GM23338 (cell line): ENCODE results near the gene NUDT6. TPM values are rescaled to one million over a fixed set of nuclear protein-coding genes. Genes with fewer than 3 reads are reported as not detected.

ENCODE experiments used
- ATAC-seq: fragments of 200-7000 bp; cut with Tn5 transposase; 3 replicates; pipeline ENCODE4 v1.9.1; 2020
- DNase-seq: peaks from one replicate; pipeline ENCODE4 v3.0.0-alpha.2; 2015; ENCODE audit warnings: low spot score
- H2AFZ ChIP-seq: fragments of 200-600 bp; sonication (generic); 2 replicates; pipeline ENCODE4 v1.8.0; 2016; ENCODE audit warnings: antibody characterized with exemption, mild to moderate bottlenecking, moderate library complexity
- H3F3A ChIP-seq: fragments of 200-600 bp; sonication (generic); replicated peaks from 2 replicates; pipeline ENCODE4 v1.8.0; 2017; ENCODE audit warnings: antibody characterized with exemption, mixed run types, low read depth
- H3K27ac ChIP-seq: fragments of 200-600 bp; sonication (generic); 2 replicates; pipeline ENCODE4 v1.6.1; 2016; ENCODE audit warnings: low read depth
- H3K27me3 ChIP-seq: fragments of 200-600 bp; sonication (generic); 2 replicates; pipeline ENCODE4 v1.8.0; 2016; ENCODE audit warnings: mild to moderate bottlenecking, mixed run types, moderate library complexity; ENCODE audit not compliant: insufficient read depth
- H3K36me3 ChIP-seq: fragments of 200-600 bp; sonication (generic); 2 replicates; pipeline ENCODE4 v1.8.0; 2016; ENCODE audit warnings: mild to moderate bottlenecking; ENCODE audit not compliant: insufficient read depth
- H3K4me1 ChIP-seq: fragments of 200-600 bp; sonication (generic); 2 replicates; pipeline ENCODE4 v1.8.0; 2016; ENCODE audit warnings: mild to moderate bottlenecking, moderate library complexity; ENCODE audit not compliant: insufficient read depth
- H3K4me2 ChIP-seq: fragments of 200-600 bp; sonication (generic); 2 replicates; pipeline ENCODE4 v1.7.1; 2017; ENCODE audit warnings: mixed run types
- H3K4me3 ChIP-seq: fragments of 200-600 bp; sonication (generic); 2 replicates; pipeline ENCODE4 v1.6.1; 2016; ENCODE audit warnings: mixed run types
- H3K79me2 ChIP-seq: fragments of 200-600 bp; sonication (generic); replicated peaks from 2 replicates; pipeline ENCODE4 v1.8.0; 2017; ENCODE audit warnings: mild to moderate bottlenecking; ENCODE audit not compliant: insufficient read depth
- H3K9me2 ChIP-seq: fragments of 200-600 bp; sonication (generic); 2 replicates; pipeline ENCODE4 v1.8.0; 2017; ENCODE audit not compliant: insufficient read depth
- H4K20me1 ChIP-seq: fragments of 200-600 bp; sonication (generic); replicated peaks from 2 replicates; pipeline ENCODE4 v1.8.0; 2017; ENCODE audit warnings: mild to moderate bottlenecking; ENCODE audit not compliant: insufficient read depth
- H3K27ac Mint-ChIP-seq: 2 replicates; pipeline ENCODE4 v1.8.0; 2020; ENCODE audit warnings: inconsistent platforms, mild to moderate bottlenecking, moderate library complexity, mixed read lengths
- H3K27me3 Mint-ChIP-seq: 3 replicates; pipeline ENCODE4 v1.8.0; 2022; ENCODE audit warnings: low read depth, mild to moderate bottlenecking, moderate library complexity, mixed read lengths, inconsistent platforms; ENCODE audit not compliant: insufficient read depth, poor library complexity
- H3K36me3 Mint-ChIP-seq: 3 replicates; pipeline ENCODE4 v1.8.0; 2021; ENCODE audit warnings: low read depth, mild to moderate bottlenecking, inconsistent platforms, moderate library complexity, mixed read lengths
- H3K4me1 Mint-ChIP-seq: 3 replicates; pipeline ENCODE4 v1.8.0; 2020; ENCODE audit warnings: mild to moderate bottlenecking, inconsistent platforms, mixed read lengths
- H3K4me3 Mint-ChIP-seq: 3 replicates; pipeline ENCODE4 v1.8.0; 2021; ENCODE audit warnings: moderate library complexity, mild to moderate bottlenecking, inconsistent platforms, mixed read lengths
- H3K9me3 Mint-ChIP-seq: 3 replicates; pipeline ENCODE4 v1.8.0; 2020; ENCODE audit warnings: moderate library complexity, mild to moderate bottlenecking, inconsistent platforms, mixed read lengths
- EZH2 ChIP-seq: fragments of 200-600 bp; sonication (generic); IDR thresholded peaks from one replicate; pipeline ENCODE4 v1.8.0; 2017; ENCODE audit warnings: antibody characterized with exemption, mild to moderate bottlenecking, low read depth; ENCODE audit not compliant: unreplicated experiment
- EZH2phosphoT487 ChIP-seq: fragments of 200-600 bp; sonication (generic); IDR thresholded peaks from one replicate; pipeline ENCODE4 v1.8.1; 2018; ENCODE audit warnings: antibody characterized with exemption; ENCODE audit not compliant: unreplicated experiment
- JUNB ChIP-seq: IDR thresholded peaks from one replicate; pipeline ENCODE4 v1.6.1; 2016; ENCODE audit warnings: antibody characterized with exemption; ENCODE audit not compliant: unreplicated experiment
- REST ChIP-seq: IDR thresholded peaks from one replicate; pipeline ENCODE4 v1.6.1; 2018; ENCODE audit warnings: antibody characterized with exemption; ENCODE audit not compliant: unreplicated experiment
- STAT1 ChIP-seq: IDR thresholded peaks from one replicate; pipeline ENCODE4 v1.6.1; 2016; ENCODE audit warnings: antibody characterized with exemption; ENCODE audit not compliant: unreplicated experiment
- ZNF114 ChIP-seq: fragments of 250-450 bp; sonication (Bioruptor Pico); IDR thresholded peaks from 2 replicates; pipeline ENCODE4 v1.5.0; 2020; ENCODE audit warnings: mild to moderate bottlenecking, moderate library complexity
- ZNF331 ChIP-seq: fragments of 250-450 bp; sonication (Bioruptor Pico); IDR thresholded peaks from 2 replicates; pipeline ENCODE4 v1.5.0; 2020; ENCODE audit warnings: low read depth, mild to moderate bottlenecking, moderate library complexity
- ZNF462 ChIP-seq: fragments of 250-450 bp; sonication (Bioruptor Pico); IDR thresholded peaks from 2 replicates; pipeline ENCODE4 v1.5.0; 2020; ENCODE audit warnings: mild to moderate bottlenecking, moderate library complexity
- polyA plus RNA-seq: library from polyadenylated mRNA; unstranded; fragments of >200 nt; fragmentation: Nextera tagmentation; extraction: Ambion mirVana; gene quantifications from 2 replicates; pipeline ENCODE4 v1.2.1, GENCODE V29; 2016
- total RNA-seq: library from RNA; depleted of rRNA; stranded (reverse); fragments of >200 nt; shearing (Covaris generic); gene quantifications from 2 replicates; pipeline ENCODE4 v1.2.3, GENCODE V29; 2014

NUDT6 gene
- total and polyA plus RNA-seq, 2 experiments from 2014 or later = 4.9 to 9.1 TPM

GRCh38 chr4:122901247-122902010 is 21.0 kb downstream of the NUDT6 start:
- ATAC-seq = no peak
- Mint-ChIP-seq H3K4me1 (peaks cover 39% of the 10 kb centered on the region), H3K4me3 (no peak overlapping the region), H3K9me3 (peaks cover 16% of the 10 kb centered on the region; the same call in 1 of the 3 replicates), H3K36me3 (peaks cover 35% of the 10 kb centered on the region), H3K27me3 (peaks cover 10% of the 10 kb centered on the region), H3K27ac (no peak overlapping the region)
- no peaks in the 10 kb centered on the region for H3K27me3 ChIP-seq
- H3K9me2 ChIP-seq = no peaks in the 10 kb centered on the region
- peaks cover 4% of the 10 kb centered on the region; the same call in 1 of the 2 replicates for H3K36me3 ChIP-seq
- no peak for TF ChIP-seq ZNF114 (CRISPR knock-in tag)
- no peak for TF ChIP-seq JUNB
- TF ChIP-seq ZNF462 (CRISPR knock-in tag) = no peak
- TF ChIP-seq EZH2 = no peak
- TF ChIP-seq ZNF331 = no peak
- no peak for TF ChIP-seq REST
- TF ChIP-seq STAT1 = no peak
- no peak for TF ChIP-seq EZH2phosphoT487
- H3F3A ChIP-seq = peaks cover 4% of the 10 kb centered on the region; the same call in 1 of the 2 replicates
- H3K4me1 ChIP-seq = peaks cover 21% of the 10 kb centered on the region; the same call in 1 of the 2 replicates
- H3K4me2 ChIP-seq = no peak overlapping the region
- no peaks in the 10 kb centered on the region for H4K20me1 ChIP-seq
- no peak overlapping the region for H3K4me3 ChIP-seq
- DNase-seq = no peak
- H3K79me2 ChIP-seq = no peaks in the 10 kb centered on the region
- peak overlapping the region; percentile 27; the same call in 1 of the 2 replicates for H3K27ac ChIP-seq
- no peak overlapping the region for H2AFZ ChIP-seq
